ENCODE results near the gene FOXK1. TPM values are rescaled to one million over a fixed set of nuclear protein-coding genes. Genes with fewer than 3 reads are reported as not detected.
"Not testable (repeated sequence)": the region's sequence is repeated elsewhere in the genome, so short reads cannot be mapped to it uniquely, and the experiment has no call there.

Gene FOXK1
- total RNA-seq, 1 donor from 2014 or later, result 21.4 TPM

GRCh38 chr7:4667776-4668509, 14.2 kb upstream of the FOXK1 start:
- DNase-seq (ENCODE audit: low spot score), result peak; percentile 59

GRCh38 chr7:4668510-4668847, 13.6 kb upstream of the FOXK1 start:
- DNase-seq (ENCODE audit: low spot score), result no peak

- DNase-seq (ENCODE audit: low spot score), result no peak
Measured at GRCh38 chr7:4670791-4671190, 11.3 kb upstream of the FOXK1 start.

- no peak for DNase-seq (ENCODE audit: low spot score)
Measured at GRCh38 chr7:4675771-4676367, 6.2 kb upstream of the FOXK1 start.

GRCh38 chr7:4677518-4677917, 4.6 kb upstream of the FOXK1 start:
- DNase-seq (ENCODE audit: low spot score), result not testable (repeated sequence)

GRCh38 chr7:4681218-4681851, 760 bp upstream of the FOXK1 start:
- DNase-seq (ENCODE audit: low spot score), result no peak

- peak; percentile 35 for DNase-seq (ENCODE audit: low spot score)
Measured at GRCh38 chr7:4682621-4683042, 537 bp downstream of the FOXK1 start.

GRCh38 chr7:4683043-4683883, 1.2 kb downstream of the FOXK1 start:
- DNase-seq (ENCODE audit: low spot score), result no peak

GRCh38 chr7:4683884-4684565, 1.9 kb downstream of the FOXK1 start:
- peak; percentile 35 for DNase-seq (ENCODE audit: low spot score)

GRCh38 chr7:4684846-4685245, 2.8 kb downstream of the FOXK1 start:
- no peak for DNase-seq (ENCODE audit: low spot score)

- DNase-seq (ENCODE audit: low spot score), result not testable (repeated sequence)
Measured at GRCh38 chr7:4685676-4686075, 3.6 kb downstream of the FOXK1 start.

GRCh38 chr7:4687956-4688355, 5.9 kb downstream of the FOXK1 start:
- no peak for DNase-seq (ENCODE audit: low spot score)

- DNase-seq (ENCODE audit: low spot score), result no peak
Measured at GRCh38 chr7:4689151-4689550, 7.1 kb downstream of the FOXK1 start.

- no peak for DNase-seq (ENCODE audit: low spot score)
Measured at GRCh38 chr7:4689668-4690067, 7.6 kb downstream of the FOXK1 start.

- DNase-seq (ENCODE audit: low spot score), result no peak
Measured at GRCh38 chr7:4690953-4691856, 9.1 kb downstream of the FOXK1 start.

GRCh38 chr7:4692055-4692454, 10.0 kb downstream of the FOXK1 start:
- peak; percentile 67 for DNase-seq (ENCODE audit: low spot score)

- not testable (repeated sequence) for DNase-seq (ENCODE audit: low spot score)
Measured at GRCh38 chr7:4692622-4693021, 10.5 kb downstream of the FOXK1 start.

GRCh38 chr7:4693152-4693551, 11.1 kb downstream of the FOXK1 start:
- DNase-seq (ENCODE audit: low spot score), result no peak

- DNase-seq (ENCODE audit: low spot score), result no peak
Measured at GRCh38 chr7:4693749-4694148, 11.7 kb downstream of the FOXK1 start.

- DNase-seq (ENCODE audit: low spot score), result no peak
Measured at GRCh38 chr7:4694305-4694704, 12.2 kb downstream of the FOXK1 start.

Data from umbilical cord (tissue), 2 donors.